Measurements from ENCODE around the gene KIF6.

The KIF6 gene

GRCh38 chr6:39724787-39725631 is at the start of gene KIF6:
KIF6 (minus strand) TSS chr6:39725408; CDS start chr6:39725310, 98 bp downstream.
- H3K4me3 ChIP-seq (ENCODE audit: low read length): peak within 1 kb of the TSS; percentile 79
- peak; percentile 84 for DNase-seq (ENCODE audit: low read depth)
- TF ChIP-seq CTCF (conservative IDR thresholded peaks at IDR 0.05; ENCODE audit: low read length): no peak

GRCh38 chr6:39773782-39774181 is 48.6 kb upstream of the KIF6 start:
- no peak for DNase-seq (ENCODE audit: low read depth)
- no peak for TF ChIP-seq CTCF (conservative IDR thresholded peaks at IDR 0.05; ENCODE audit: low read length)
- H3K4me3 ChIP-seq (ENCODE audit: low read length): no peak overlapping the region

- no peak for TF ChIP-seq CTCF (conservative IDR thresholded peaks at IDR 0.05; ENCODE audit: low read length)
- no peak overlapping the region for H3K4me3 ChIP-seq (ENCODE audit: low read length)
- peak; percentile 91 for DNase-seq (ENCODE audit: low read depth)
Observed at GRCh38 chr6:39772559-39773273, 47.5 kb upstream of the KIF6 start.

- no peak for DNase-seq (ENCODE audit: low read depth)
- no peak for TF ChIP-seq CTCF (conservative IDR thresholded peaks at IDR 0.05; ENCODE audit: low read length)
Observed at GRCh38 chr6:39770446-39770845, 45.2 kb upstream of the KIF6 start.

GRCh38 chr6:39769012-39769411 is 43.8 kb upstream of the KIF6 start:
- DNase-seq (ENCODE audit: low read depth): no peak
- TF ChIP-seq CTCF (conservative IDR thresholded peaks at IDR 0.05; ENCODE audit: low read length): no peak
- H3K4me3 ChIP-seq (ENCODE audit: low read length): no peak overlapping the region

More at GRCh38 chr6:39770446-39770845, 45.2 kb upstream of the KIF6 start:
- no peak overlapping the region for H3K4me3 ChIP-seq (ENCODE audit: low read length)

GRCh38 chr6:39765508-39766065 is 40.4 kb upstream of the KIF6 start:
- no peak for TF ChIP-seq CTCF (conservative IDR thresholded peaks at IDR 0.05; ENCODE audit: low read length)
- no peak overlapping the region for H3K4me3 ChIP-seq (ENCODE audit: low read length)
- DNase-seq (ENCODE audit: low read depth): no peak

Data from AG10803 (cell line).